Subcutaneous adipose tissue (tissue), 4 donors: Measurements from ENCODE around the gene RGS5. TPM values are rescaled to one million over a fixed set of nuclear protein-coding genes. Genes with fewer than 3 reads are reported as not detected.

Experiments
- total RNA-seq, 4 donors: library from RNA; depleted of rRNA; stranded (reverse); fragments of >200 nt; gene quantifications; one replicate each; pipeline ENCODE4 v1.1.0, GENCODE V29; 2016
- TF ChIP-seq, protein P1 (sequence below): fragments of 450-650 bp; IDR thresholded peaks from one replicate; pipeline ENCODE4 v1.5.1; 2016; ENCODE audit warnings: low read depth, mild to moderate bottlenecking, control low read depth, antibody characterized with exemption, moderate library complexity

RGS5 gene, protein sequence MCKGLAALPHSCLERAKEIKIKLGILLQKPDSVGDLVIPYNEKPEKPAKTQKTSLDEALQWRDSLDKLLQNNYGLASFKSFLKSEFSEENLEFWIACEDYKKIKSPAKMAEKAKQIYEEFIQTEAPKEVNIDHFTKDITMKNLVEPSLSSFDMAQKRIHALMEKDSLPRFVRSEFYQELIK
- total RNA-seq: 100 to 1,000 TPM in 2 of 4 donors, 10 to 100 TPM in 2; 27.4 to 180 (median 93.0) TPM

- TF ChIP-seq, protein P1, sequence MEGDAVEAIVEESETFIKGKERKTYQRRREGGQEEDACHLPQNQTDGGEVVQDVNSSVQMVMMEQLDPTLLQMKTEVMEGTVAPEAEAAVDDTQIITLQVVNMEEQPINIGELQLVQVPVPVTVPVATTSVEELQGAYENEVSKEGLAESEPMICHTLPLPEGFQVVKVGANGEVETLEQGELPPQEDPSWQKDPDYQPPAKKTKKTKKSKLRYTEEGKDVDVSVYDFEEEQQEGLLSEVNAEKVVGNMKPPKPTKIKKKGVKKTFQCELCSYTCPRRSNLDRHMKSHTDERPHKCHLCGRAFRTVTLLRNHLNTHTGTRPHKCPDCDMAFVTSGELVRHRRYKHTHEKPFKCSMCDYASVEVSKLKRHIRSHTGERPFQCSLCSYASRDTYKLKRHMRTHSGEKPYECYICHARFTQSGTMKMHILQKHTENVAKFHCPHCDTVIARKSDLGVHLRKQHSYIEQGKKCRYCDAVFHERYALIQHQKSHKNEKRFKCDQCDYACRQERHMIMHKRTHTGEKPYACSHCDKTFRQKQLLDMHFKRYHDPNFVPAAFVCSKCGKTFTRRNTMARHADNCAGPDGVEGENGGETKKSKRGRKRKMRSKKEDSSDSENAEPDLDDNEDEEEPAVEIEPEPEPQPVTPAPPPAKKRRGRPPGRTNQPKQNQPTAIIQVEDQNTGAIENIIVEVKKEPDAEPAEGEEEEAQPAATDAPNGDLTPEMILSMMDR: no peak
Observed at GRCh38 chr1:163202833-163203451, at the start of gene RGS5. RGS5 (minus strand) TSS chr1:163202916; CDS start chr1:163202835, 81 bp downstream.

DNA sequence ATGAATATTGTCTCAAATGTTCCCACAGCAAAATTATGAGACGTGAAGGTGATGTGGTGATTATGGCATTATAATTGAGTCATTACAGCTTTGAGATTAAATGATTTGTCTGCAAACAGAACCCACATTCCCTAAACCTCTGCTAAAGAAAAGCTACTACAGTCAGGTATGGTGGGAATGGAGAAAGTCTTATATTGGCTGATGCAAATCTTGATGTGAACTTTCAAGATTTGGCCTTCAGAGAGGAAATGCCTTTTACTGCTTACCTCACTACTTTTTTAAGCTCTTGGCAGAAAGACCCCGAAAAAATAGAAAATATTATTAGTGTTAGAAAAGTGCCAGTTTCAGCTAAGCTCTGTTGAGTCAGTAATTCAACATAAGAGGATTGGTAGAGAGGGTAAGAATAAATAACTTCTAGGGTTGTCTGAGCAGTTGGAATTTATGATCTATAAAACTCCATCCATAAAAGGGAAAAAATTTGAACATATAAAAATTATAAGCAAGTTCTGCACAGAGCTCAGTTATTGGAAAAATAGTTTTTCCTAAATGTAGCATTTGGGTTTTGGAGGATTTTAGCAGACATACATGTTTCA lies 47.8 kb upstream of the RGS5 start:
- TF ChIP-seq, protein P1: no peak

DNA sequence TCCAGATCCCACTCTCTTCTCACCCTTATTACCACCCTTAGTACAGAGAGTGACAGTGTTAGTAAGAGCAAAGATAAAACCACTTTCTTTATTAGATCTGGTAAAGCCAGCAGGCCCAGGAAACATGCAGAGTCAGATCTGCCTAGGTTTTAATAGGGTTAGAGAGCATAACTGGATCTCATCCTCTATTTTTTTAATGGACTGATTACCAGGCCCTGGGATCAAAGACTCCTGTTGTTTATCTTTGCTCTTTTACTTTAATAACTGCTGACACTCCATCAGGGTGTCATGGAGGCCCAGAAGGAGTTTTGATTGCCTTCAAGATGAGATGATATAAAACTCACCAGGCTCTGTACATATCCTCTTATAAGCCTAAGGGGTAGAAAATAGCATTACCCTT lies 45.3 kb upstream of the RGS5 start:
- TF ChIP-seq, protein P1: no peak

DNA sequence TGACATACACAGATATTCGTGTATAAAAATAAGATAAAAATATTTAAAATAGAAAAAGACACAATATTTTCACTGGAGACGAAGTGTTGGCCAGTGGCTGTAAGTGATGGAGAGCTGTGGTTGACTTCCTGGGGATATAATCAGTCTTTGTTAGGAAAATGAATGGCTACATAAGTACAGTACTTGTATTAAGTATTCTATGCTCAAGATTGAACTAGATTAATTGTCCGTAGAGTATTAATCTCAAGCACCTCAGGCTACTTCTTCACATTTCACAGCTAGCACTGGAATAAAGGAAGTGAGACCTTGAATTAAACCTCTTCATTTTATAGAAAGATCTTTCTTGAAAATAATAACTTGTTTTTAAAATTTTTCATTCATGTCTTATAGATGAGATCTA lies 39.0 kb upstream of the RGS5 start:
- TF ChIP-seq, protein P1: no peak

DNA sequence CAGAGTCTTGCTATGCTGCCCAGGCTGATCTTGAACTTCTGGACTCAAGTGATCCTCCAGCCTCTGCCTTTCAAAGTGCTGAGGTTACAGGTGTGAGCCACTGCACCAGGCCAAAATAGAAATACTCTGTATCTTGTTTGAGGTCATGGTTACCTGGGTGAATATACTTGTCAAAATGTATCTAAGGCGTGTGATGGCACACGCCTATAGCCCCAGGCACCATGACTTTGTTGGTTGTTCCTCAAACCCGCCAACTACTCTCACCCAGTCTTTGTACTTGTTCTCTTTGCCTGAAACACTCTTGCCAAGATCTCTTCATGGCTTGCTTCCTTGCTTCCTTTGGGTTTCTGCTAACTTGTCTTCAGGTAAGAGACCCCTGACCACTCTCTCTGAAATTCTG lies 38.0 kb upstream of the RGS5 start:
- TF ChIP-seq, protein P1: no peak

DNA sequence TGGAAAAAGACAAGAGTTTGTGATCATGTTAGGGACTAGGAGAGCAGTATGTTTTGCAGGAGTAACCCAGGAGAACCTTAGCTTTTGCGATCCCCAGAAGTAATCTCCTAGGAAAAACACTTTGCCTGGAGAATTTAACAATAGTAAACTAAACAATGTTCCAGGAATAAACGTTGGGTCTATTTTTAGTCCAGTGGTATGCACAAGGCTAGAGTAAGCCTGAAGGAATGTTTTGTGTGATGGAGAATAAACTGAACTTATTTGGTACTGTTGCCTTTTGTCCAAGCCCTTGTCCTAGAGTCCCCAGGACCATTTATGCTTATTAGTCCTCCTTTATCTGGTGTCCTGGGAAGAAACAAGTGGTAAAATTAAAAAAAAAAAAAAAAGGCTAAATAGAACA lies 28.7 kb upstream of the RGS5 start:
- TF ChIP-seq, protein P1: no peak

DNA sequence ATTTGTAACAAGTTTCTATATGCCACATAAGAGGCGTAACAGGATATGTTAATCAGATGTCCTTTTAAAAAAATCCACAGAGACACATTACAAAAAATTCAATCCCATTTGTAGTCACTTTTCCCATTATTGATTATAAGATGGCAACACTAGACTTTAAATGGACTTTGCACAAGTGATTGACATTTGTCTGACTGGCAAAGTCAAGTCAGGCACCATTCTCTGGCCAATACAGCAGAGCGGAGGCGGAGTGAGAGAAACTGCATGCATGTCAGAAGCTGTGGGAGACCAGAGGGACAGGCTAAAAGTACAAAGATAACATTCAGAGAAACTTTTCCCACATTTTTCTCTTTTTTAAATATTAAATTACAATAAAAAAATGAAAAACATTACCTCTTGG lies 28.1 kb upstream of the RGS5 start:
- TF ChIP-seq, protein P1: no peak
